ENCODE results near the gene CHML.

The CHML gene

DNA sequence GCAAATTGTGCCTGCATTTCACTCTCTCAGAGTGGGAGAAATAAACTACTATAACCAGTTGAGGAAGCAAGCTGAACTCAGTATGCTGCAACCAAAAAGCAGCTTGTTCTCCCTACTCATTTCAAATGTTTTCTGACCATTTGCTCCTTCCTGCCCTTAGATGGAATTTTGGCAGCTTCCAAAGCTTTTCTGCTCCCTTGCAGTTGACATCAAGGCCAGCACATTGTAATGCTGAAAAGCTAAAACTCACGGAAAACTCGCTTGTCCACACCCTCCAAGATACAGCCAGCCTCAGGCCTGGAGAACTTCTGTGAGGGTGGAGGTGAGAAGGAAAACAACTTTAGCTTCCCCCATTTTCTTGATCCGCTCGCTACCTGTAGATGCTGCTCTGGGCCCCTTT lies 5.0 kb upstream of the CHML start:
- TF ChIP-seq, protein P1, sequence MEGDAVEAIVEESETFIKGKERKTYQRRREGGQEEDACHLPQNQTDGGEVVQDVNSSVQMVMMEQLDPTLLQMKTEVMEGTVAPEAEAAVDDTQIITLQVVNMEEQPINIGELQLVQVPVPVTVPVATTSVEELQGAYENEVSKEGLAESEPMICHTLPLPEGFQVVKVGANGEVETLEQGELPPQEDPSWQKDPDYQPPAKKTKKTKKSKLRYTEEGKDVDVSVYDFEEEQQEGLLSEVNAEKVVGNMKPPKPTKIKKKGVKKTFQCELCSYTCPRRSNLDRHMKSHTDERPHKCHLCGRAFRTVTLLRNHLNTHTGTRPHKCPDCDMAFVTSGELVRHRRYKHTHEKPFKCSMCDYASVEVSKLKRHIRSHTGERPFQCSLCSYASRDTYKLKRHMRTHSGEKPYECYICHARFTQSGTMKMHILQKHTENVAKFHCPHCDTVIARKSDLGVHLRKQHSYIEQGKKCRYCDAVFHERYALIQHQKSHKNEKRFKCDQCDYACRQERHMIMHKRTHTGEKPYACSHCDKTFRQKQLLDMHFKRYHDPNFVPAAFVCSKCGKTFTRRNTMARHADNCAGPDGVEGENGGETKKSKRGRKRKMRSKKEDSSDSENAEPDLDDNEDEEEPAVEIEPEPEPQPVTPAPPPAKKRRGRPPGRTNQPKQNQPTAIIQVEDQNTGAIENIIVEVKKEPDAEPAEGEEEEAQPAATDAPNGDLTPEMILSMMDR (IDR thresholded peaks at IDR 0.05; ENCODE audit: low read depth, low read length), result no peak
- no peak for DNase-seq (ENCODE audit: extremely low read depth, low read depth)

DNA sequence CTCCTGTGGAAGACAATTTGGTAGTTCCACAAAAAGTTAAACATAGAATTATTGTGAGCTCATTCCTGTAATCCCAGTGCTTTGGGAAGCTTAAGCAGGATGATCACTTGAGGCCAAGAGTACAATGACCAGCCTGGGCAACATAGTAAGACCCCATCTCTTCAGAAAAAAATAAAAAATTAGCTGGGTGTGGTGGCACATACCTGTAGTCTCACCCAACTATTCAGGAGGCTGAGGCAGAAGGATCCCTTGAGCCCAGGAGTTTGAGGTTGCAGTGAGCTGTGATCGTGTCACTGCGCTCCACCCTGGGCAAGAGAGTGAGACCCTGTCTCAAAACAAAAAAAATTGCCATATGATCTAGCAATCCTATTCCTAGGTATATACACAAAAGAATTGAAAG lies 4.1 kb upstream of the CHML start:
- no peak for DNase-seq (ENCODE audit: extremely low read depth, low read depth)
- TF ChIP-seq, protein P1 (IDR thresholded peaks at IDR 0.05; ENCODE audit: low read depth, low read length), result no peak

DNA sequence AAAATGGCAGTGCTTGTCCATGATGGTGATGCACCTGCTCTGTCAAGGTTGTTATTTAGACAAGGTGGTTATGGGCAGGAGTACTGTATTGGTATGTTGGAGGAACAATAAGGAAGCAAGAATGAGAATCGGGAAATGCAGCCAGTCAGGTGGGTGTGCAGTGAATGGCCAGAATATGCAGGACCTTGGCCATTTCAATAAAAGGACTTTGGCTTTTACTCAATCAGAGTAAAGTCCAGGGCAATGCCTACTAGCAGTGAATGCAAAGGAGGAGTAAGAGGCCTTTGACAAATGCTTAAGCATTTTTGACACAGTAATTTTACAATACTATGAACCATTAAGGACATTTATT lies 2.4 kb upstream of the CHML start:
- DNase-seq (ENCODE audit: extremely low read depth, low read depth), result no peak
- TF ChIP-seq, protein P1 (IDR thresholded peaks at IDR 0.05; ENCODE audit: low read depth, low read length), result no peak

DNA sequence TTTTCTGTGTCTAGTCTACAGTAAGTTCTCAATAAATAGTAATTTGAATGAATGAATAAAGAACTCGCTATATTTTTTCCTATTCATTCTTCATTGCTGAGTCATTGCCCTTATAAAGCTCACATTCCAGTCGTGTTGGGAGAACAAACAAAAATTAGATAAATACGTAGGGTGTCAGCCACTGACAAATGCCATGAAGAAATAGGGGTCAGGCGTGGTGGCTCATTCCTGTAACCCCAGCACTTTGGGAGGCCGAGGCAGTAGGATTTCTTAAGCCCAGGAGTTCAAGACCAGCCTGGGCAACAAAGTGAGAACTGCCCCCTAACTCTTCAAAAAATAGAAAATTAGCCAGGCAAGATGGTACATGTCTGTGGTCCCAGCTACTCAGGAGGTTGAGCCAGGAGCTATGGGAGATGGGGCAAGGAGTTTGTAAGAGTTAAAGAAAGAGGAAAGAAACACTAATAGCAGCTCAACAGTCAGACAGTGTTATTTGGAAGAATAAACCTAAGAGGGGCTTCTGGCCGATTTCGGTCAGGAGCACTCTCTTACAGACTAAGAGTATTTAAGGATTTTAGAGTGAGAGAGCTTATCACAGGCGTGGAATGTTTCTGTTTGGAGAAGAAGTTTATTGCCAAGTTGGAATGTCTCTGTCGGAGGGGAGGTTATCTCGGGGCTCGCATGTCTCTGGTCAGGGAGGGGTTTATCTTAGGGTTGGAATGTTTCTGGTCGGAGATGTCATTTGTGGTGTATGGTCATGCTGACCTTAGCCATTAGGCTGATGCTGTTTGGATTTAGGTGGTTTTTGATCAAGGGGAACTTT lies 1.8 kb upstream of the CHML start:
- TF ChIP-seq, protein P1 (IDR thresholded peaks at IDR 0.05; ENCODE audit: low read depth, low read length), result no peak
- no peak for DNase-seq (ENCODE audit: extremely low read depth, low read depth)

DNA sequence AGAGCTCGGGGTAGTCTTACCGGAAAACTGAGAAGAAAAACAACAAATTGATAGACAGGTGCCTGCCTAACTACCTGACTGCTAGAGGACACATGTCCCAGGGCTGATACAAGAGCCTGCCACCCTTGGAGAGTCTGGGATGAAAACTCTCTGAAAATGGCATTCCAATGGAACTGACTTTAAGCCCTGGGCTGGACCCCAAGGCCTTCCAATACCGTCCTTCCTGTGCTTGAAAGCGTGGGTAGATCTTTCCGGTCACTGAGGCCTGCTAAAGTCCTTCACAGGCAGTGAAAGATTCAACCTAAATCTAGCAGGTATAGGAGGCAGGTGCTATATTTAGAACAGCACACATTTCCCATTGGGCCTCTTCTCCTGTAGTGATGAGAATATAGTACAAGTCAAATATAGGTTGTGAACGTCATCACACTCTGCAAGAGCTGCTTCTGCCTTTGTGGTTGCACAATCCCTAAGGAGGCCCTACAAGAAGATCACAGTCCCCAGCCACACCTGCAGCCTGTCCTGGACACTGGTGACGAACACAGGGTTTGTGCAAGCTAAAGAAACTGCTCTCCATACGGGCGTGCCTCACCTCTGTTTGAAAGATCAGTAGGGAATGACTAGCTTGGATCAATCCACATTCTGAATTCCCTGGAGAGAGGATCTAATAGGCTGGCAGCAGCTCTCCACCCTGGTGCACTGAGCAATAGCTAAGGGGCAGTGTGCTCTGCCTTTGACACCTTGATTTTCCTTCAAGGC lies 876 bp upstream of the CHML start:
- DNase-seq (ENCODE audit: extremely low read depth, low read depth), result no peak
- TF ChIP-seq, protein P1 (IDR thresholded peaks at IDR 0.05; ENCODE audit: low read depth, low read length), result no peak

DNA sequence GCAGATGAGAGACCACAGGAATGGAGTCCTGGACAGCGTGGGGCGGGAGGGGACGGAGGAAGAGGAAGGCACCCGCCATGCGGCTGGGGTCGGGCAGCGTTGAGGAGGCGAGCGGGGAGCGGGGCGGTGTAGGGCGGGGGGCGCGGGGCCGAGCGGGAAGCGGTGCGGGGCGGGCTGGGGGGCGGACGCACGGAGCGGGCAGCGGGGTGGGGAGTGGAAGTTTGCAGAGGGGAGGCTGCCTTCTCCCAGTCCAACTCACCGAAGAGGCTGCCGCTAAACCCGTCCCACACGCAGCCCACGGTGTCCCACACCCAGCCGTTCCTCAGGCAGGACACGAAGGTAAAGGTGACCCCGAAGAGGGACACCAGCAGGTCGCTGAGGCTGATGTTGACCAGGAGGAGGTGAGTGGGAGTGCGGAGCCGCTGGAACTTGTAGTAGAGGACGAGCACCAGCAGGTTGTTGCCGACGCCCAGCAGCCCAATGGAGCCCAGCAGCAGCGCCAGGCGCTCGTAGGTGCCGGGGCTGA lies 483 bp downstream of the CHML start:
- TF ChIP-seq, protein P1 (IDR thresholded peaks at IDR 0.05; ENCODE audit: low read depth, low read length), result no peak
- DNase-seq (ENCODE audit: extremely low read depth, low read depth), result no peak

Data from AG09319 (cell line).